ENCODE data around the gene CFAP100.

- no peak for TF ChIP-seq CTCF (IDR thresholded peaks at IDR 0.05)
- TF ChIP-seq EZH2 (IDR thresholded peaks at IDR 0.05), result no peak
These were observed 82.3 kb downstream of the CFAP100 start for GRCh38 chr3:126477061-126477380.

Measured in neural progenitor cell (in vitro differentiated cells).